ENCODE measurements around the gene PLA2G3.

Gene PLA2G3

GRCh38 chr22:31148488-31148887 is 8.2 kb upstream of the PLA2G3 start:
- H3K27ac ChIP-seq, result peak overlapping the region; percentile 56
- no peak for TF ChIP-seq ZFX (IDR thresholded peaks at IDR 0.05; ENCODE audit: borderline replicate concordance)
- TF ChIP-seq CTCF (IDR thresholded peaks at IDR 0.05), result no peak

GRCh38 chr22:31144223-31144622 is 3.9 kb upstream of the PLA2G3 start:
- H3K27ac ChIP-seq, result peak overlapping the region; percentile 95
- TF ChIP-seq ZFX (IDR thresholded peaks at IDR 0.05; ENCODE audit: borderline replicate concordance) (no peak), CTCF (IDR thresholded peaks at IDR 0.05) (no peak)

- peak overlapping the region; percentile 95 for H3K27ac ChIP-seq
- TF ChIP-seq ZFX (IDR thresholded peaks at IDR 0.05; ENCODE audit: borderline replicate concordance) (no peak), CTCF (IDR thresholded peaks at IDR 0.05) (no peak)
Measured at GRCh38 chr22:31143537-31143936, 3.2 kb upstream of the PLA2G3 start.

- no peak for TF ChIP-seq ZFX (IDR thresholded peaks at IDR 0.05; ENCODE audit: borderline replicate concordance)
- no peak for TF ChIP-seq CTCF (IDR thresholded peaks at IDR 0.05)
- H3K27ac ChIP-seq, result peak overlapping the region; percentile 95
Measured at GRCh38 chr22:31143038-31143437, 2.7 kb upstream of the PLA2G3 start.

GRCh38 chr22:31142285-31142684 is 2.0 kb upstream of the PLA2G3 start:
- H3K27ac ChIP-seq, result peak overlapping the region; percentile 95
- TF ChIP-seq ZFX (IDR thresholded peaks at IDR 0.05; ENCODE audit: borderline replicate concordance) (no peak), CTCF (IDR thresholded peaks at IDR 0.05) (no peak)

GRCh38 chr22:31141551-31141950 is 1.2 kb upstream of the PLA2G3 start:
- H3K27ac ChIP-seq, result peak overlapping the region; percentile 95
- no peak for TF ChIP-seq ZFX (IDR thresholded peaks at IDR 0.05; ENCODE audit: borderline replicate concordance)
- TF ChIP-seq CTCF (IDR thresholded peaks at IDR 0.05), result no peak

GRCh38 chr22:31140746-31141145 is 438 bp upstream of the PLA2G3 start:
- peak overlapping the region; percentile 95 for H3K27ac ChIP-seq
- no peak for TF ChIP-seq CTCF (IDR thresholded peaks at IDR 0.05)
- no peak for TF ChIP-seq ZFX (IDR thresholded peaks at IDR 0.05; ENCODE audit: borderline replicate concordance)

Data from 22Rv1 (cell line).